Activated CD8-positive, alpha-beta T cell treated with anti-CD3 and anti-CD28 coated beads for 36 hours (primary cell): ENCODE data around the gene MRPS11. TPM values are rescaled to one million over a fixed set of nuclear protein-coding genes. Genes with fewer than 3 reads are reported as not detected.
"Not testable (repeated sequence)": the region's sequence is repeated elsewhere in the genome, so short reads cannot be mapped to it uniquely, and the experiment has no call there.

Source experiments
- ATAC-seq: fragments of 200-7000 bp; cut with Tn5 transposase; one replicate; pipeline ENCODE4 v1.10.0; 2021; ENCODE audit warnings: mild to moderate bottlenecking, moderate library complexity
- CTCF ChIA-PET: fragments of 350-600 bp; sonication (Branson Sonifier 250); formaldehyde crosslinking; loops from one replicate; lab custom pipeline; 2021; ENCODE audit warnings: antibody characterized with exemption; lab: Charles Lee
- POLR2A ChIA-PET: fragments of 350-600 bp; sonication (Branson Sonifier 250); formaldehyde crosslinking; loops from one replicate; lab custom pipeline; 2021; ENCODE audit warnings: antibody characterized with exemption; lab: Charles Lee
- DNase-seq: peaks from one replicate; pipeline ENCODE4 v3.0.0-alpha.2; 2020
- H3K27ac Mint-ChIP-seq: one replicate; pipeline ENCODE4 v1.8.0; 2021; ENCODE audit warnings: mild to moderate bottlenecking, mixed read lengths
- H3K27me3 Mint-ChIP-seq: one replicate; pipeline ENCODE4 v1.8.0; 2021; ENCODE audit warnings: mixed read lengths
- H3K36me3 Mint-ChIP-seq: one replicate; pipeline ENCODE4 v1.8.0; 2021; ENCODE audit warnings: low read depth, mixed read lengths
- H3K4me1 Mint-ChIP-seq: one replicate; pipeline ENCODE4 v1.8.0; 2021; ENCODE audit warnings: low read depth, mixed read lengths
- H3K4me3 Mint-ChIP-seq: one replicate; pipeline ENCODE4 v1.8.0; 2021; ENCODE audit warnings: mild to moderate bottlenecking, moderate library complexity, mixed read lengths
- H3K9me3 Mint-ChIP-seq: one replicate; pipeline ENCODE4 v1.8.0; 2021; ENCODE audit warnings: mixed read lengths
- intact Hi-C: fragments of 100-400 bp; cut with micrococcal nuclease; formaldehyde crosslinking; loops from one replicate; pipeline ENCODE4 v1.10.0; 2022
- total RNA-seq, 2 experiments: library from RNA; stranded (reverse); gene quantifications; one replicate each; pipeline ENCODE4 v1.2.3, GENCODE V29; 2021
- TF ChIP-seq, protein P1 (sequence below): fragments of 200-600 bp; IDR thresholded peaks from one replicate; pipeline ENCODE4 v1.8.0; 2022; ENCODE audit warnings: antibody characterized with exemption, mild to moderate bottlenecking

MRPS11 gene
- total RNA-seq, 2 experiments from 2014 or later = 54.3 to 55.4 TPM

DNA sequence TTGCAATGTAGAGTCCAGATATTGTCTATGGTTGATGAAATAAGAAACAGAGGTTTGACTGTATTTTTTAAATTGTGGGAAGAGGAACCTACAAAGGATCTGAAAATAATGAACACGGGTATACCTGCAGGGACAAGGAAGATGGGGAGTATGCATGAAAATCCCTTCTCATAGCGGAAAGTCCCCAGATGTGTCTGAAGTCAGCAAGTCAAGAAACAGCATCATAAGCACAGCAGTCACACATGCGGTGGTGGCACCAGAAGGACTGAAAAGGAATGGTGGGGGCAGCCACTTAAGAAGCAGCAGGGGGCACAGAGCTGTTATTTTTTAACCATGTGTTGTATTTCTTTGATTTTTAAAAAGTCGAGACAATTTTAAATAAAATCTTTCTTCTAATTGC, 4.7 kb downstream of the MRPS11 start:
- peaks cover 13% of the 10 kb centered on the region for H3K4me1 Mint-ChIP-seq
- no peaks in the 10 kb centered on the region for H3K9me3 Mint-ChIP-seq
- ATAC-seq (no peak), DNase-seq (no peak)
- CTCF ChIA-PET = interaction anchor here (1.0 to 2.7 kb wide), 2 partner anchors 9 to 193 kb away, joined by 3 to 10 read pairs; no protein-coding TSS in a partner anchor
- H3K27ac Mint-ChIP-seq = peak overlapping the region; percentile 55
- H3K27me3 Mint-ChIP-seq = no peaks in the 10 kb centered on the region
- intact Hi-C loops = no loop called here
- peaks cover 23% of the 10 kb centered on the region for H3K36me3 Mint-ChIP-seq
- POLR2A ChIA-PET = interaction anchor here (1.6 kb wide), 1 partner anchor 9 kb away, joined by 6 read pairs; no protein-coding TSS in a partner anchor
- TF ChIP-seq, protein P1, sequence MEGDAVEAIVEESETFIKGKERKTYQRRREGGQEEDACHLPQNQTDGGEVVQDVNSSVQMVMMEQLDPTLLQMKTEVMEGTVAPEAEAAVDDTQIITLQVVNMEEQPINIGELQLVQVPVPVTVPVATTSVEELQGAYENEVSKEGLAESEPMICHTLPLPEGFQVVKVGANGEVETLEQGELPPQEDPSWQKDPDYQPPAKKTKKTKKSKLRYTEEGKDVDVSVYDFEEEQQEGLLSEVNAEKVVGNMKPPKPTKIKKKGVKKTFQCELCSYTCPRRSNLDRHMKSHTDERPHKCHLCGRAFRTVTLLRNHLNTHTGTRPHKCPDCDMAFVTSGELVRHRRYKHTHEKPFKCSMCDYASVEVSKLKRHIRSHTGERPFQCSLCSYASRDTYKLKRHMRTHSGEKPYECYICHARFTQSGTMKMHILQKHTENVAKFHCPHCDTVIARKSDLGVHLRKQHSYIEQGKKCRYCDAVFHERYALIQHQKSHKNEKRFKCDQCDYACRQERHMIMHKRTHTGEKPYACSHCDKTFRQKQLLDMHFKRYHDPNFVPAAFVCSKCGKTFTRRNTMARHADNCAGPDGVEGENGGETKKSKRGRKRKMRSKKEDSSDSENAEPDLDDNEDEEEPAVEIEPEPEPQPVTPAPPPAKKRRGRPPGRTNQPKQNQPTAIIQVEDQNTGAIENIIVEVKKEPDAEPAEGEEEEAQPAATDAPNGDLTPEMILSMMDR = no peak
- no peak overlapping the region for H3K4me3 Mint-ChIP-seq

GRCh38 chr15:88473661-88474293, 6.3 kb downstream of the MRPS11 start:
- intact Hi-C loops, H3K9me3 Mint-ChIP-seq, H3K27ac Mint-ChIP-seq, H3K4me1 Mint-ChIP-seq, POLR2A ChIA-PET, H3K27me3 Mint-ChIP-seq, DNase-seq, H3K4me3 Mint-ChIP-seq, ATAC-seq: not testable (repeated sequence)
- CTCF ChIA-PET = interaction anchor here (1.0 kb wide), 1 partner anchor 191 kb away, joined by 3 read pairs; no protein-coding TSS in a partner anchor
- peaks cover 16% of the 10 kb centered on the region for H3K36me3 Mint-ChIP-seq

- DNase-seq (peak; percentile 29), ATAC-seq (peak; percentile 49)
- TF ChIP-seq, protein P1 = peak; percentile 65
- intact Hi-C loops = no loop called here
- no peaks in the 10 kb centered on the region for H3K9me3 Mint-ChIP-seq
- peaks cover 6% of the 10 kb centered on the region for H3K4me1 Mint-ChIP-seq
- POLR2A ChIA-PET = no interaction called here
- CTCF ChIA-PET = interaction anchor here (0.7 to 1.1 kb wide), 5 partner anchors 22 to 188 kb away, joined by 3 to 4 read pairs (median 3); partner anchors contain the start of gene ISG20
- no peak overlapping the region for H3K4me3 Mint-ChIP-seq
- H3K27me3 Mint-ChIP-seq = no peaks in the 10 kb centered on the region
- H3K36me3 Mint-ChIP-seq = peaks cover 16% of the 10 kb centered on the region
- no peak overlapping the region for H3K27ac Mint-ChIP-seq
Observed at GRCh38 chr15:88476635-88477060, 9.1 kb downstream of the MRPS11 start.

DNA sequence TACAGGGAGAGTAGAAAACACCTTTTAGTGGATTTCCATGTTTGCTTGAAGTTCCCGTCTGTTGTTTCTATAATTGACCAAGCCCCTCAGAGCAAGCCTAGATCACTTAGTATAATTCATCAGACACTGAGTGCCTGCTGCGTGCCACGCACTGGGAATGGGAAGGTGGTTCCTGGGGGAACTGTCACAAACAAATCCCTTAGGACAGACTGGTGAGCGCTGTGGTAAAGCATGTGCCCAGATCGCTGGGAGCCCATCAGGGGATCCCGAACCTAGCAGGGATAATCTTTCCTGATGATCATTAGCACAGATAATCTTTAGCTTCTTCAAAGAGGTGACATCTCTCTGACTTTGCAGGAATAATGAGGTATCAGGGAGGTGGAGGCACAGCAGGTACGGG, 9.6 kb downstream of the MRPS11 start:
- Mint-ChIP-seq H3K27me3 (no peaks in the 10 kb centered on the region), H3K36me3 (peaks cover 14% of the 10 kb centered on the region), H3K9me3 (no peaks in the 10 kb centered on the region), H3K4me1 (peaks cover 2% of the 10 kb centered on the region), H3K27ac (no peak overlapping the region), H3K4me3 (no peak overlapping the region)
- intact Hi-C loops = no loop called here
- ChIA-PET CTCF (interaction anchor here (0.7 to 1.1 kb wide), 6 partner anchors 22 to 188 kb away, joined by 3 to 4 read pairs (median 3); partner anchors contain the start of gene ISG20), POLR2A (no interaction called here)
- no peak for DNase-seq
- TF ChIP-seq, protein P1 = no peak
- no peak for ATAC-seq

- intact Hi-C loops = no loop called here
- POLR2A ChIA-PET = no interaction called here
- TF ChIP-seq, protein P1 = no peak
Observed at GRCh38 chr15:88477904-88478303, 10.4 kb downstream of the MRPS11 start.

More at GRCh38 chr15:88477904-88478303, 10.4 kb downstream of the MRPS11 start:
- DNase-seq = no peak
- H3K36me3 Mint-ChIP-seq = peaks cover 10% of the 10 kb centered on the region
- CTCF ChIA-PET = interaction anchor here (1.0 kb wide), 1 partner anchor 98 kb away, joined by 3 read pairs; no protein-coding TSS in a partner anchor
- no peak overlapping the region for H3K4me3 Mint-ChIP-seq
- H3K27me3 Mint-ChIP-seq = no peaks in the 10 kb centered on the region
- no peaks in the 10 kb centered on the region for H3K4me1 Mint-ChIP-seq
- H3K9me3 Mint-ChIP-seq = no peaks in the 10 kb centered on the region
- H3K27ac Mint-ChIP-seq = no peak overlapping the region
- ATAC-seq = no peak
